ENCODE measurements around the gene RAPH1.
"Not testable (repeated sequence)": the region's sequence is repeated elsewhere in the genome, so short reads cannot be mapped to it uniquely, and the experiment has no call there.

The RAPH1 gene

DNA sequence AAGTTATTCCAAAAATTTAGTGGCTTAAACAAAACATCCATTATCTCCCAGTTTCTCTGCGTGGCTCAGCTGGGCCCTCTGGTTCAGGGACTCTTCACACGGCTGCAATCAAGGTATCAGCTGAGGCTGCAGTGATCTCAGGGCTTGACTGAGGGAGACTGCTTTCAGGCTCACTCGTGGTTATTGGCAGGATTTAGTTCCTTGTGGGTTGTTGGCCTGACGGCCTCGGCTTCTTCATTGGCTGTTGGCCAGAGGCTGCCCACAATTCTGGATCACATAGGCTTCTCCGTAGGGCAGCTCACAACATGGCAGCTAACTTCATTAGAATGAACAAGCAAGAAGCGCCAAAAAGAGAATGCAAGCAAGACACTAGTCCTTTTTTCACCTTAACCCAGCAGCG, 116.8 kb downstream of the RAPH1 start:
- no peak for DNase-seq

DNA sequence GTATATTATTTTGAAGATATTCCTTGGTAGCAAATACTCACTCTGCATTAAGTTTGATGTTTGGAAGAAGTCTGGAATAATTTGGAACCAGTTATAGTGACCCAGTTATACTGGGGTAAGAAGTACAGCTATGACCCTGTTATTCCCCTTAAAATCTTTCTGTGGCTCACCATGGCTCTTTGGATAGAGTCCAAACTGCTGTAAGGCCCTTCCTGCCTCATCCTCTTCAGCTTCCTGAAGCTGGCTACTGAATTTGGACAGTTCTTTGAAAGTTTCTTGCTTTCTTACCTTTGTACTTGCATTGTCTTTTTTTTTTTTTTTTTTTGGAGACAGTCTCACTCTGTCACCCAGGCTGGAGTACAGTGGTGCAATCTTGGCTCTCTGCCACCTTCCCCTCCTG, 121.3 kb downstream of the RAPH1 start:
- DNase-seq, result no peak

DNA sequence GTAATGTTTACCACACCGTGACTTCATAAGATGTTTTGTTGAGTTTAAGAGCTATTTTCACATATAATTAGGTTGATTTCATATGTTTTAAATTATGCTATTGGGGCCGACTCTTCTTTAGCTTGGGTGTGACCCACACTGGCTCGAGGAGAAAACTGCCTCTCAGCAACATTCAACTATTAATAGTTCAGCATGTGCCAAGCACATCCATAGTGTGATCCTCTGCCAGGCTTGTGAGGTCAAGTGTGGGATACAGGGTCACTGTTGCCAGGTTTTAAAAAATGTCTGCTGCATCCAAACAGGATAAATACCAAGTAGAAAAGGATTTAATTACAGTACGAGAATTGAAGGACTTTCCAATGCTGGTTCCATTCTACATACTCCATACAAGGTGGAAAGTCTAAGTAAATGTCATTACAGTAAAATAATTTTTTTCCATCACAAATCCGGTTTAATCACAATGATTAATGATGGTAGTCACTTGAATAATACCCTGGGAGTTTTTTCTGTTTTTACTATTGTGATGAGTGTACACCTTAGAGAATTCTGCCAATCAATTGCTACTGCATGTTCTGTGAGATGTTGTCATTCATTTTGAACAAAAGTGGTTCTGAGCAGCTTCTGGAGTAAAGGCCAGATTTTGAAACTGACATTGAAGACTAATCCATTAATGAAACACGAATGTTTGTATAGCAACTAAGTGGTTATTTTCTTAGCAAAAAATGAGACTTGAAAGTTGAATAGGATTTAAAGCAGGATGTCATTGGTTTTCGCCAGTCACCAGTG, 122.4 kb downstream of the RAPH1 start:
- no peak for DNase-seq

- no peak for DNase-seq
Measured at GRCh38 chr2:203407496-203407895, 127.6 kb downstream of the RAPH1 start.

- no peak for DNase-seq
Measured at GRCh38 chr2:203404996-203405395, 130.1 kb downstream of the RAPH1 start.

DNA sequence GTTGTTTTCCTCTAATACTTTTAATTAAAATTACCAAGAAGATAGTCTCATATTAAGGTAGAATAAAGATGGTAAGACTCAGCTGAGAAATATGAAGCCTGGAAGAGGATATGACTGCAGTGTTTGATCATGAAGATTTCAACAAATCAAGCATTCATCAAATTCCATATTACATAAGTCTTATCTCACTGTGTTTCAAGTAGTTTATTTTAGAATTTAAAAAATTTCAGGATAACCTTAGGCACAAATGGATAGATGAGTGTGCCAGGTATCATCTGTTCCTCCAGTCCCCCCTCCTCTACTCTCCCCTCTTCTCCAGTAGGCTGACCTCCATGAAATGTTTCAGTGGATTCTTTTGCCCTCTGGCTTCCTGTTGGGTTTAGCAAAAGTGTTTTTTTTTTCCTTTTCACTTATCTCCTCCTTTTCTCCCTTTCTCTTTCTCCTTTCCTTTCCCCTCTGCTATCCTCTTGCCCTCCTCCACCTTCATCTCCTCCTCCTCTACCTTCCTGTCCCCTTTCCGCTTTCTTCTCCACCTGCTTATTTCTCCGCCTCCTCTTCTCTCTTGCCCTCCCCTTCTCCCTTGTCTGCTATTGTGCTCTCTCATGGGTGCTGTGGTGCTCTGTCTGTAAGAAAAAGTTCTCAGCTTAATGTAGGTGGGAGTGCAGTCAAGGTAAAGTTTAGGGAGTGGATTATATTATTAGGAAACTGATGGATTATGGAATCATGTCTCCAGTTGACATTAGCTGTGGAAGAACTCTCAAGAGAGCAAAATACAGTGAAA, 134.1 kb downstream of the RAPH1 start:
- no peak for DNase-seq

- no peak for DNase-seq
Measured at GRCh38 chr2:203399031-203399430, 136.1 kb downstream of the RAPH1 start.

GRCh38 chr2:203396667-203397066, 138.4 kb downstream of the RAPH1 start:
- no peak for DNase-seq

- no peak for DNase-seq
Measured at GRCh38 chr2:203395858-203396257, 139.2 kb downstream of the RAPH1 start.

DNA sequence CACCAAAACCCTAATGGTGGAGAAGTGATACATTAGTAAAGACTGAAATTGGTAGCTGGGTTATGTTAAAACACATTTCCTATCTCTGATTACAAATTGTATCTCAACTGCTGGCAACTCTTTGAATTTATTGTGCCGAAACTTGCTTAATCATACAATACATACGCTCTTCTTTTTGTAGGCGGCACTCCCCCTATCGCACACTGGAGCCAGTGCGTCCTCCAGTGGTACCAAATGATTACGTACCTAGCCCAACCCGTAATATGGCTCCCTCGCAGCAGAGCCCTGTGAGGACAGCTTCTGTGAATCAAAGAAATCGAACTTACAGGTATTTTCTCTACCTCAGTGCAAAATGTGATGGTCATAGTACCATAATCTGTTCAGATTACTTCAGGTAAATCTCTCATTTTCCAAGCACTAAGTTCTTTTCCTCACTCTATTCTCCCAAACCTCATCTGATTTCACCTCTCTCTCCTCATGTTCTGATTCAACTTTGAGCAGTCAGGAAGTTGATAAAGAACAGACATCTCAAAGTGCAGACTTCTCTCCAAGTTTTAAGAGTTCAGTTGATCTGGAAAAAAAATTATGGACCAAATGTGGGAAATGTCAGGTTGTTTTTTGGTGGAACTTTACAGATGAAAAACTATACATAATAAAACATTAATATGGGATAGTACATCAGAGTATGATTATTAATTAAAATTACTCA, 140.4 kb downstream of the RAPH1 start:
- no peak for DNase-seq

DNA sequence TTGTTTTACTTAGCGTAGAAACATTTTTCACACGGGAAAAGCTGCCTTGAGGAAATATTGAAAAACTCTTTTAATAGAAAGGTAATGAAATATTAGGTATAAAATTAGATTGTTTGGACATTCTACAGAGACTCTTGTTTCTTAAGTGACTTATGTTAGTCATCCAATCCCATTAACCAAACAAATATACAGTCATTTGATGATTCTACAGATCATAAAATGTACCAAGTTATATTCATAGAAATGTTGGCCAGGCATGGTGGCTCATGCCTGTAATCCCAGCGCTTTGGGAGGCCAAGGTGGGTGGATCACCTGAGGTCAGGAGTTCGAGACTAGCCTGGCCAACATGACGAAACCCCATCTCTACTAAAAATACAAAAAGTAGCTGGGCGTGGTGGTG, 146.9 kb downstream of the RAPH1 start:
- DNase-seq, result not testable (repeated sequence)

DNA sequence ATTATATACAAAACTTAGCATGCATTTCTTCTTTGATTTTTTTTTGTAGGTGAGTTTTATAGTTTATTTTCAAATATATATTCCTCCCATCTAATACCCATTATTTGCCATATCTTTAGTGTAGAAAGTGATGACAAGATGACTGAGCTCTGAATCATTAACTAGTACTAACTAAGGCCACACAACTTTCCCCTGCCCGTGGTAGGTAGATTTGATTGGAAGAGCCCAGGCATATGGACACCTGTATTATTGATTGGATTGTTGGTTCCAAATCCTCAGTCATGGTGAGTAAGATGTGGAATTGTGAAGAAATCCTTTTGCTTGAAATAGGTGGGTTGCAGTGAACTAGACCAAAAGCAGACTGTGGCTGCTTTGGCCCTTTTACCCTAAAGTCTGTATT, 152.1 kb downstream of the RAPH1 start:
- DNase-seq, result no peak

DNA sequence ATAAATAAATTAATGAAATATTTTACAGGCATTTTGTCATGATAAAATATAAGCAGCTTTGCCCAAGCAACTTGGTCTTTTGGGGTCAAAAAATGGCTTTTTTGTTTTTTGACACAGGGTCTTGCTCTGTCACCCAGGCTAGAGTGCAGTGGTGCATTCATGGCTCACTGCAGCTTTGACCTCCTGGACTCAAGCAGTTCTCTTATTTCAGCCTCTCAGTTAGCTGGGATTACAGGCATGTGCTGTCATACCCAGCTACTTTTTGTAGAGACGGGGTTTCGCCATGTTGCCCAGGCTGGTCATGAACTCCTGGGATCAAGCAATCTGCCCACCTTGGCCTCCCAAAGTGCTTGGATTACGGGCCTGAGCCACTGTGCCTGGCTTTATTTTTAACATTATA, 155.9 kb downstream of the RAPH1 start:
- no peak for DNase-seq

DNA sequence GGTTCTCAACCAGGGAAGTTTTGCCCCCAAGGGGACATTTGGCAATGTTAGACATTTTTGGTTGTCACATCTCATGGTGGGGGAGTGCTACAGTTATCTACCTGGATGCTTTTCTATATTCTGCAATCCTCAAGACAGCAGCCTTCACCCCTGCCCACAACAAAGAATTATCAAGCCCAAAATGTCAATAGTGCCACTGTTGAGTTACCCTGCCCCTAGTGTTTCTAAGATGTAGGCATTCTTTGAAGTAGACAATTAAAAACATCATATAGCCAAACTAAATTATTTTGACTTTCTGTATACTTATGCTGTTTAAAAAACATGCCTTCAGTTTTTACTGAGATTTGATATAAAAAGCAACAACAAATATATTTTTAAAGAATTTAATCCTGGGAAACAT, 158.9 kb downstream of the RAPH1 start:
- no peak for DNase-seq

DNA sequence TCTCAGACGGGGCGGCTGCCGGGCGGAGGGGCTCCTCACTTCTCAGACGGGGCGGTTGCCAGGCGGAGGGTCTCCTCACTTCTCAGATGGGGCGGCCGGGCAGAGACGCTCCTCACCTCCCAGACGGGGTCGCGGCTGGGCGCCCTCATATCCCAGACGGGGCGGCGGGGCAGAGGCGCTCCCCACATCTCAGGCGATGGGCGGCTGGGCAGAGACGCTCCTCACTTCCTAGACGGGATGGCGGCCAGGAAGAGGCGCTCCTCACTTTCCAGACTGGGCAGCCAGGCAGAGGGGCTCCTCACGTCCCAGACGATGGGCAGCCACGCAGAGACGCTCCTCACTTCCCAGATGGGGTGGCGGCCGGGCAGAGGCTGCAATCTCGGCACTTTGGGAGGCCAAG, 162.4 kb downstream of the RAPH1 start:
- not testable (repeated sequence) for DNase-seq

- DNase-seq, result no peak
Measured at GRCh38 chr2:203366639-203367466, 168.2 kb downstream of the RAPH1 start.

- no peak for DNase-seq
Measured at GRCh38 chr2:203361922-203362321, 173.2 kb downstream of the RAPH1 start.

GRCh38 chr2:203361495-203361894, 173.6 kb downstream of the RAPH1 start:
- no peak for DNase-seq

DNA sequence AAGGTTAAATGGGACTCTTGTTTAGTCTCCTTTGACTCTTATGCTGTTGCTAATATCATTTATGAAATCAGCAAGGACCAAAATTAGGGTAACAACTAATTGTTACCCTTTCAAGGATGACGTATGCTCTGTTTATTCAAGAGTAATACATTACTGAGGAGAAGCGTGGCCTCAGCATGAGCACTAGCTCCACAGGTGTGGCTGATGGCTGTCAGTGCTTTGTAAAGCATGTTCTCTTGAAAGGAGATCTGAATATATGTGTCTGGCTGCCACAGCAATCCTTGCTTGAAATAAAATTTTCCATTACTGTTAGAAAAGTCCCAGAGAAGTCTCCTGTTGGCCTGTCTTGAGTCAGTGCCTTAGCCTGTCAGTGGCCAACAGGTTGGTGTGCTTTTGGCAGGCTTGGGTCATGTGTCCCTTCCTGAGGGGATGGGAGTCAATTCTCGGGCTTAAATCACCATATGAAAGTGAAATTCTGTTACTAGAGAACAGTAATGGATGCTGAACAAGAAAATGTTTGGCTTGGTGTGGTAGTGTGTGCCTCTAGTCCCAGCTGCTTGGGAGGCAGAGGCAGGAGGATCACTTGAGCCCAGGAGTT, 174.2 kb downstream of the RAPH1 start:
- DNase-seq, result no peak

DNA sequence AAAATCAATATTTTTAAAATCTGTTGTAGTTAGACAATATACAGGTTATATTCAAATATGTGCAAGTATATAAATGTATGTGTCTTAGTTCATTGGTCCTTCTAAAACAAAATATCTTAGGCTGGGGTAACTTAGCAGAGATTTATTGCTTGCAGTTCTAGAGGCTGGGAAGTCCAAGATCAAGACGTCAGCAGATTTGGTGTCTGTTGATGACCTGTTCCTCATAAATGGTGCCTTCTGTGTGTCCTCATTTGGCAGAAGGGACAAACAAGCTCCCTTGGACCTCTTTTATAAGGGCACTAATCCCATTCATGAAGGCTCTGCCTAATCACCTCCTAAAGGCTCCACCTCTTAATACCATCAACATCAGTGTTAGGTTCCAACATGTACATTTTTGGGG, 175.7 kb downstream of the RAPH1 start:
- no peak for DNase-seq

GRCh38 chr2:203354966-203355365, 180.1 kb downstream of the RAPH1 start:
- DNase-seq, result no peak

GRCh38 chr2:203352604-203353255, 182.4 kb downstream of the RAPH1 start:
- no peak for DNase-seq

Measured in GOT3 (cell line).